HG03378 (cell line): Measurements from ENCODE around the gene USP6.
"Not testable (repeated sequence)": the region's sequence is repeated elsewhere in the genome, so short reads cannot be mapped to it uniquely, and the experiment has no call there.

Source experiments
- ATAC-seq: cut with Tn5 transposase; IDR thresholded peaks from one replicate; pipeline ENCODE4 v1.9.1; 2021; ENCODE audit warnings: mild to moderate bottlenecking, moderate library complexity; ENCODE audit not compliant: unreplicated experiment

USP6 gene

GRCh38 chr17:5183410-5183793, 67.6 kb downstream of the USP6 start:
- ATAC-seq = no peak

GRCh38 chr17:5184288-5184687, 68.5 kb downstream of the USP6 start:
- no peak for ATAC-seq

GRCh38 chr17:5191541-5192417, 75.9 kb downstream of the USP6 start, which contains the start of gene ZNF594:
Gene ZNF594, minus strand, starts transcription at chr17:5191868. Its CDS starts 7,612 bp downstream, at chr17:5184256.
- peak; percentile 78 for ATAC-seq

GRCh38 chr17:5194346-5194745, 78.5 kb downstream of the USP6 start:
- no peak for ATAC-seq

GRCh38 chr17:5198472-5198871, 82.6 kb downstream of the USP6 start:
- ATAC-seq = no peak

GRCh38 chr17:5200360-5200759, 84.5 kb downstream of the USP6 start:
- no peak for ATAC-seq

- ATAC-seq = no peak
Observed at GRCh38 chr17:5201011-5201410, 85.2 kb downstream of the USP6 start.

GRCh38 chr17:5203178-5203907, 87.5 kb downstream of the USP6 start:
- ATAC-seq = no peak

- ATAC-seq = no peak
Observed at GRCh38 chr17:5203908-5204294, 88.1 kb downstream of the USP6 start.

GRCh38 chr17:5209396-5209795, 93.6 kb downstream of the USP6 start:
- ATAC-seq = no peak

GRCh38 chr17:5210091-5210490, 94.3 kb downstream of the USP6 start:
- ATAC-seq = no peak

- ATAC-seq = peak; percentile 35
Observed at GRCh38 chr17:5210614-5211252, 94.9 kb downstream of the USP6 start.

GRCh38 chr17:5211458-5211857, 95.6 kb downstream of the USP6 start:
- ATAC-seq = peak; percentile 4

GRCh38 chr17:5217562-5217961, 101.7 kb downstream of the USP6 start:
- not testable (repeated sequence) for ATAC-seq

GRCh38 chr17:5219536-5219935, 103.7 kb downstream of the USP6 start:
- no peak for ATAC-seq

GRCh38 chr17:5220074-5220473, 104.2 kb downstream of the USP6 start:
- ATAC-seq = no peak

- not testable (repeated sequence) for ATAC-seq
Observed at GRCh38 chr17:5221912-5222311, 106.1 kb downstream of the USP6 start.
